Islet precursor cell (in vitro differentiated cells): ENCODE data around the gene ABCC1.
A peak's percentile ranks its signal among the peaks of the same experiment; 100 is the strongest.

ENCODE experiments used
- DNase-seq: peaks from one replicate; pipeline ENCODE4 v3.0.0-alpha.2; 2018

Gene ABCC1

GRCh38 chr16:16116841-16117240 lies 167.4 kb downstream of the ABCC1 start:
- no peak for DNase-seq

- no peak for DNase-seq
Observed at GRCh38 chr16:16118337-16118736, 168.9 kb downstream of the ABCC1 start.

GRCh38 chr16:16120044-16120381 lies 170.6 kb downstream of the ABCC1 start:
- DNase-seq = no peak

GRCh38 chr16:16120382-16121184 lies 171.2 kb downstream of the ABCC1 start:
- DNase-seq = no peak

- no peak for DNase-seq
Observed at GRCh38 chr16:16121185-16121727, 171.8 kb downstream of the ABCC1 start.

- DNase-seq = no peak
Observed at GRCh38 chr16:16122264-16122663, 172.8 kb downstream of the ABCC1 start.

- DNase-seq = no peak
Observed at GRCh38 chr16:16124438-16124837, 175.0 kb downstream of the ABCC1 start.

GRCh38 chr16:16124974-16125373 lies 175.6 kb downstream of the ABCC1 start:
- DNase-seq = no peak

GRCh38 chr16:16126896-16127295 lies 177.5 kb downstream of the ABCC1 start:
- DNase-seq = no peak

GRCh38 chr16:16127469-16128116 lies 178.2 kb downstream of the ABCC1 start:
- DNase-seq = peak; percentile 88

- DNase-seq = no peak
Observed at GRCh38 chr16:16131204-16131603, 181.8 kb downstream of the ABCC1 start.

GRCh38 chr16:16131659-16132058 lies 182.2 kb downstream of the ABCC1 start:
- DNase-seq = no peak

- DNase-seq = no peak
Observed at GRCh38 chr16:16133943-16134604, 184.7 kb downstream of the ABCC1 start.

GRCh38 chr16:16136588-16136987 lies 187.2 kb downstream of the ABCC1 start:
- DNase-seq = no peak

- DNase-seq = no peak
Observed at GRCh38 chr16:16137110-16137509, 187.7 kb downstream of the ABCC1 start.

- DNase-seq = no peak
Observed at GRCh38 chr16:16138034-16138635, 188.7 kb downstream of the ABCC1 start.

- DNase-seq = no peak
Observed at GRCh38 chr16:16139061-16139460, 189.6 kb downstream of the ABCC1 start.

GRCh38 chr16:16139806-16140205 lies 190.4 kb downstream of the ABCC1 start:
- DNase-seq = no peak

GRCh38 chr16:16140537-16140936 lies 191.1 kb downstream of the ABCC1 start:
- no peak for DNase-seq

- DNase-seq = no peak
Observed at GRCh38 chr16:16141141-16141540, 191.7 kb downstream of the ABCC1 start.

GRCh38 chr16:16141784-16142396 lies 192.5 kb downstream of the ABCC1 start:
- no peak for DNase-seq

GRCh38 chr16:16143038-16143763 lies 193.8 kb downstream of the ABCC1 start:
- peak; percentile 70 for DNase-seq
